CD14-positive monocyte (primary cell): ENCODE results near the gene SKIDA1. TPM values are rescaled to one million over a fixed set of nuclear protein-coding genes. Genes with fewer than 3 reads are reported as not detected.

Experiments used
- DNase-seq, 3 donors: peaks; one replicate each; pipeline ENCODE4 v3.0.0-alpha.2; 2011 to 2022
- H2AFZ ChIP-seq: 2 replicates; pipeline ENCODE4 v1.6.0; 2012; ENCODE audit warnings: mild to moderate bottlenecking, low read depth, low read length, inconsistent platforms; ENCODE audit not compliant: insufficient read depth, poor library complexity, severe bottlenecking
- H3K27ac ChIP-seq, 2 donors: 1 replicate in 1 of 2; 2 replicates in 1 of 2; pipeline ENCODE4 v1.5.1; 2012 to 2013; ENCODE audit warnings: low read length in 2 of 2, control low read depth in 1 of 2, inconsistent platforms in 1 of 2, low read depth in 1 of 2, mild to moderate bottlenecking in 1 of 2
- H3K27me3 ChIP-seq, 2 donors: one replicate each; pipeline versions ENCODE4 v1.6.0 to v1.6.1; 2011 to 2013; ENCODE audit warnings: low read length in 2 of 2; ENCODE audit not compliant: control insufficient read depth in 2 of 2, insufficient read depth in 2 of 2
- H3K36me3 ChIP-seq, 2 donors: replicated peaks in 1 of 2; 1 replicate in 1 of 2; 2 replicates in 1 of 2; pipeline versions ENCODE4 v1.5.1 to v1.6.1; 2012 to 2013; ENCODE audit warnings: low read length in 2 of 2, control low read depth in 1 of 2, inconsistent platforms in 1 of 2, mild to moderate bottlenecking in 1 of 2; ENCODE audit not compliant: insufficient read depth in 2 of 2, control insufficient read depth in 1 of 2
- H3K4me1 ChIP-seq, 2 donors: 1 replicate in 1 of 2; 2 replicates in 1 of 2; pipeline versions ENCODE4 v1.5.1 to v1.6.1; 2012 to 2013; ENCODE audit warnings: low read length in 2 of 2, control low read depth in 1 of 2, inconsistent platforms in 1 of 2, mild to moderate bottlenecking in 1 of 2, moderate library complexity in 1 of 2; ENCODE audit not compliant: insufficient read depth in 2 of 2, control insufficient read depth in 1 of 2
- H3K4me2 ChIP-seq: replicated peaks from 2 replicates; pipeline ENCODE3; 2012; ENCODE audit warnings: low read length, moderate library complexity, mild to moderate bottlenecking; ENCODE audit not compliant: poor library complexity, severe bottlenecking; ENCODE audit errors: extremely low read depth
- H3K4me3 ChIP-seq, 3 experiments: fragments of 200-600 bp in 1 of 3; sonication (generic) in 1 of 3; replicated peaks in 1 of 3; 1 replicate in 2 of 3; 2 replicates in 1 of 3; pipeline ENCODE4 v1.5.1; 2011 to 2013; ENCODE audit warnings: low read length in 3 of 3, mild to moderate bottlenecking in 3 of 3, control low read depth in 2 of 3, low read depth in 2 of 3, inconsistent platforms in 1 of 3, moderate library complexity in 1 of 3
- H3K79me2 ChIP-seq: 2 replicates; pipeline ENCODE4 v1.6.0; 2012; ENCODE audit warnings: mild to moderate bottlenecking, control low read depth, inconsistent platforms, low read length, moderate library complexity; ENCODE audit not compliant: insufficient read depth
- H3K9ac ChIP-seq: 2 replicates; pipeline ENCODE4 v1.6.0; 2017; ENCODE audit warnings: low read length, mild to moderate bottlenecking; ENCODE audit not compliant: insufficient read depth, poor library complexity, severe bottlenecking
- H3K9me3 ChIP-seq, 2 donors: replicated peaks in 1 of 2; 1 replicate in 1 of 2; 2 replicates in 1 of 2; pipeline versions ENCODE4 v1.5.1 to v1.6.1; 2012 to 2013; ENCODE audit warnings: low read length in 2 of 2, control low read depth in 1 of 2; ENCODE audit not compliant: control insufficient read depth in 1 of 2, insufficient read depth in 1 of 2
- H4K20me1 ChIP-seq: 2 replicates; pipeline ENCODE4 v1.6.0; 2012; ENCODE audit warnings: mild to moderate bottlenecking, low read length, control low read depth, moderate library complexity; ENCODE audit not compliant: insufficient read depth
- H3K27ac Mint-ChIP-seq, 7 donors: one replicate each; pipeline ENCODE4 v1.8.0; 2020; ENCODE audit warnings: mild to moderate bottlenecking in 7 of 7, mixed read lengths in 7 of 7, moderate library complexity in 6 of 7, inconsistent platforms in 2 of 7
- H3K27me3 Mint-ChIP-seq, 3 donors: one replicate each; pipeline ENCODE4 v1.8.0; 2021 to 2022; ENCODE audit warnings: low read depth in 3 of 3, mild to moderate bottlenecking in 3 of 3, mixed read lengths in 3 of 3, moderate library complexity in 3 of 3, inconsistent platforms in 1 of 3
- H3K36me3 Mint-ChIP-seq, 2 donors: one replicate each; pipeline ENCODE4 v1.8.0; 2020; ENCODE audit warnings: mixed read lengths in 2 of 2, inconsistent platforms in 1 of 2, mild to moderate bottlenecking in 1 of 2
- H3K4me1 Mint-ChIP-seq: one replicate; pipeline ENCODE4 v1.8.0; 2020; ENCODE audit warnings: mild to moderate bottlenecking, mixed read lengths
- H3K4me3 Mint-ChIP-seq, 2 donors: one replicate each; pipeline ENCODE4 v1.8.0; 2020; ENCODE audit warnings: mild to moderate bottlenecking in 2 of 2, mixed read lengths in 2 of 2, moderate library complexity in 1 of 2
- H3K9me3 Mint-ChIP-seq, 7 donors: one replicate each; pipeline ENCODE4 v1.8.0; 2020 to 2022; ENCODE audit warnings: mixed read lengths in 7 of 7, mild to moderate bottlenecking in 6 of 7, moderate library complexity in 6 of 7, inconsistent platforms in 2 of 7
- WGBS: methylation state at CpG from one replicate; pipeline ENCODE4 v1.1.5; 2013; ENCODE audit warnings: missing lambda C conversion rate; ENCODE audit not compliant: insufficient coverage; 5-methylcytosine and 5-hydroxymethylcytosine counted together
- intact Hi-C, 2 donors: fragments of 100-400 bp; cut with micrococcal nuclease; formaldehyde crosslinking; loops; one replicate each; pipeline versions ENCODE4 v1.15.0 to v1.15.1; 2023
- polyA plus RNA-seq, 3 donors: library from polyadenylated mRNA; depleted of rRNA in 1 of 3; unstranded in 2 of 3; stranded (reverse) in 1 of 3; fragments of 300-500 nt in 2 of 3; fragments of >200 nt in 1 of 3; fragmentation: Illumina TruSeq in 2 of 3; gene quantifications; 1 replicate in 2 of 3; 2 replicates in 1 of 3; pipeline ENCODE4 v1.2.3, GENCODE V29; 2012 to 2021
- TF ChIP-seq, protein P1 (sequence below): fragments of 200-600 bp; IDR thresholded peaks from one replicate; pipeline ENCODE4 v1.8.0; 2022; ENCODE audit warnings: antibody characterized with exemption, mild to moderate bottlenecking

SKIDA1 gene
- polyA plus RNA-seq, 3 donors: 0.04 to 0.15 TPM; not detected in 1

DNA sequence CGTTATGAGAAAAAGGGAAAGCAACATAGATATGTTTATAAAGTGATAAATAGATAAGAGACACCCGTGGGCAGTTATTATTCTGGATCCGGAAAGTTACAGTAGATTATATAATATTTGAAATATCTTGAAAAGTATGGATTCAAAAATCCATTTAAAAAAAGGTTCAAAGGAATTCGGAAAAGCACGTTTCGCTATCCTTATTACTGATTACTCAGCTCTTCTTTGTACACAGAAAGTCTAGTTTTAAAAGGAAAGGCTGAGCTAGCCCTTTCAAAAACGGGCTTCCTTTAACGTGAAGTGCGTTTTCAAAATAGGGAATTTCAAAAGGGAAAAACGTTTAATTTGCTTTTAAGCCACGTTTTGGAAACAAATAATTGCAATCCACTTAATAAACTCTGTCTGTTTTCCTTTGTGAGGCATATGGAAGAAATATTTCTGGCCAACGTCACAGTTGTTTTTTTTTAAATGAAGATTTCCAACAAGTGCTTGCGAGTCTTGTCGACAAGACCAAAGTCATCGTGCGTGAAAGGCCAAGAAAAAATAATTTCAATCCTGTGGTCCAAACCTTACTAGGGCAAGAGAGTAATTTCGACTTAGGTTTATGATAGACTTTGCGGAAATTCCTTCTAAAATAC, 2.2 kb upstream of the SKIDA1 start:
- Histone ChIP-seq H3K4me1 (peaks cover 16 to 42% of the 10 kb centered on the region in 2 donors), H3K9ac (peak overlapping the region; percentile 76), H4K20me1 (no peaks in the 10 kb centered on the region), H2AFZ (peak overlapping the region; percentile 91), H3K9me3 (no peaks in the 10 kb centered on the region), H3K27ac (peak overlapping the region; percentile 81 to 84), H3K4me3 (peak overlapping the region; percentile 62 to 92 (median 89)), H3K4me2 (peak overlapping the region; percentile 99), H3K27me3 (no peaks in the 10 kb centered on the region), H3K79me2 (peaks cover 5% of the 10 kb centered on the region), H3K36me3 (no peaks in the 10 kb centered on the region)
- no CpG with 5 or more reads among the region's 18 CpGs for WGBS
- TF ChIP-seq, protein P1, sequence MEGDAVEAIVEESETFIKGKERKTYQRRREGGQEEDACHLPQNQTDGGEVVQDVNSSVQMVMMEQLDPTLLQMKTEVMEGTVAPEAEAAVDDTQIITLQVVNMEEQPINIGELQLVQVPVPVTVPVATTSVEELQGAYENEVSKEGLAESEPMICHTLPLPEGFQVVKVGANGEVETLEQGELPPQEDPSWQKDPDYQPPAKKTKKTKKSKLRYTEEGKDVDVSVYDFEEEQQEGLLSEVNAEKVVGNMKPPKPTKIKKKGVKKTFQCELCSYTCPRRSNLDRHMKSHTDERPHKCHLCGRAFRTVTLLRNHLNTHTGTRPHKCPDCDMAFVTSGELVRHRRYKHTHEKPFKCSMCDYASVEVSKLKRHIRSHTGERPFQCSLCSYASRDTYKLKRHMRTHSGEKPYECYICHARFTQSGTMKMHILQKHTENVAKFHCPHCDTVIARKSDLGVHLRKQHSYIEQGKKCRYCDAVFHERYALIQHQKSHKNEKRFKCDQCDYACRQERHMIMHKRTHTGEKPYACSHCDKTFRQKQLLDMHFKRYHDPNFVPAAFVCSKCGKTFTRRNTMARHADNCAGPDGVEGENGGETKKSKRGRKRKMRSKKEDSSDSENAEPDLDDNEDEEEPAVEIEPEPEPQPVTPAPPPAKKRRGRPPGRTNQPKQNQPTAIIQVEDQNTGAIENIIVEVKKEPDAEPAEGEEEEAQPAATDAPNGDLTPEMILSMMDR: no peak
- DNase-seq: no peak
- Mint-ChIP-seq H3K27ac (peak overlapping the region; percentile 25 to 86 (median 74)), H3K4me3 (peak overlapping the region; percentile 90 to 96), H3K36me3 (no peaks in the 10 kb centered on the region), H3K27me3 (peaks cover 0 to 5% (median 0%) of the 10 kb centered on the region in 3 donors), H3K4me1 (peaks cover 30% of the 10 kb centered on the region), H3K9me3 (no peaks in the 10 kb centered on the region)
- intact Hi-C loops: no loop called here

DNA sequence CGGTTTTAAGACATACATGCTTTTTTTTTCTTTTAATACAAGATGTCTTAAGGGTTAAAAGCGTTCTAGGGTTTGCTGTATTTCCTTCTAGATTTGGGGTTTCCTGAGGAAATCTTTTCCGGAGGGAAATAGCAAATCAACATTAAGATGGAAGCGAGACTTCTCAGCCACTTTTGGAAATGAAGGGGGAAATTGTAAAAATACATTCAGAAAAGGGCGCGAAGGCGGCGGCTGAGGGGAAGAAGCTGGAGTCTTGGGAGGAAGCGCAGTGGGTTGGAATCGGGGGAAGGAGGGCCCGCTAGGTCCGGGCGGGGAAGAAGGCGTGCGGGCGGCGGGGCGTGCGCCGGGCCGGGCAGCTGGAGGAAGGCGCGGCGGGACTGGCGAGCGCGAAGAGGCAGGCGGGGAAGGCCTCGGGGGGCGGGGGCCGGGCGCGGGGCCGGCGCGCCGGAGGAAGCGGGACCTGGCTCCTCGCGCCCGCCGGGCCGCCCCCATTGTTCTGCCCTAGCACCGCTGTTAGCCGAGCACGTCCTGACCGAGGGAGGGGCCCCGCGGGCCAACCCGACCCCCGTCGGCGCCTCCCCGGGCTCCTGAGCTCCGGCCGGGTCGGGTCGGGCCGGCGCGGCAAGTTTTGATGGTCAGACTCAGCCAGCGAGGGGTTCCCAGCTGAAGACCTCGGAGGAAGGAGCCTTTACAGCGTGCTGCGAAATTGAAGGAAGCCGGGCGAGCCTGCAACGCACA, 1.5 kb upstream of the SKIDA1 start:
- no peaks in the 10 kb centered on the region for H3K36me3 Mint-ChIP-seq
- TF ChIP-seq, protein P1: no peak
- H3K9ac ChIP-seq: peak overlapping the region; percentile 76
- under 1% methylated on average over 52 of the region's 68 CpGs for WGBS
- no peaks in the 10 kb centered on the region for H4K20me1 ChIP-seq
- intact Hi-C loops: no loop called here
- H3K79me2 ChIP-seq: peaks cover 5% of the 10 kb centered on the region
- peak in 1 of 3 donors; percentile 56 for DNase-seq
- H3K27ac ChIP-seq: peak overlapping the region; percentile 81 to 84
- no peaks in the 10 kb centered on the region for H3K9me3 Mint-ChIP-seq
- peaks cover 0 to 5% (median 0%) of the 10 kb centered on the region in 3 donors for H3K27me3 Mint-ChIP-seq
- no peaks in the 10 kb centered on the region for H3K36me3 ChIP-seq
- peak overlapping the region; percentile 91 to 96 for H3K4me3 Mint-ChIP-seq
- peak overlapping the region; percentile 91 for H2AFZ ChIP-seq
- H3K9me3 ChIP-seq: no peaks in the 10 kb centered on the region
- peaks cover 28% of the 10 kb centered on the region for H3K4me1 Mint-ChIP-seq
- no peaks in the 10 kb centered on the region for H3K27me3 ChIP-seq
- H3K4me1 ChIP-seq: peaks cover 15 to 39% of the 10 kb centered on the region in 2 donors
- peak overlapping the region; percentile 77 to 91 (median 89) for H3K27ac Mint-ChIP-seq
- peak overlapping the region; percentile 62 to 92 (median 89) for H3K4me3 ChIP-seq
- H3K4me2 ChIP-seq: peak overlapping the region; percentile 99
